HG02759 (cell line): ENCODE data around the gene FAM13C.

Experiments used
- ATAC-seq: cut with Tn5 transposase; IDR thresholded peaks from one replicate; pipeline ENCODE4 v1.9.1; 2021; ENCODE audit warnings: mild to moderate bottlenecking, moderate library complexity; ENCODE audit not compliant: unreplicated experiment

Gene FAM13C

GRCh38 chr10:59362959-59363381 is 621 bp upstream of the FAM13C start:
- no peak for ATAC-seq

DNA sequence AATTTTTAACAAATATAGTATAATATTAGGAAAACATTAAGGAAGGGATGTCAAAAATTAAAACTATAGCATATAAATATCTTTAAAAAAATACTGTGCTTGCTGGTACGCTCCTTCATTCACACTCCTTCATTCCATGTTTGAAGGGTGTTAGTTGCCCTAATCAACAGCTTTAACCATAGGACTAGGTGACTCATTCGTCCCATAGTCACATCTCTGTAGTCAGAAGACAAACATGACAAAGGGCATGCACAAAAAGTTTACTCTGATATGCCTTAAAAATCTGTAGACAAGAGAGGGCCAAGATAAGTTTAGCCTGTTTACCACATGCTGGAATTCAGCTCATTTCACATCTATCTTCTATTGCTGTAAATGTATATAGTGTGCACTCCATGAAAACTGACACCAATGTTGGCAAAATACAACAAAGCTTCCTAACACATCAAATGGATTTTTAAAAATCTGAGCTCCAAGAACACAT is 646 bp downstream of the FAM13C start:
- ATAC-seq: no peak

DNA sequence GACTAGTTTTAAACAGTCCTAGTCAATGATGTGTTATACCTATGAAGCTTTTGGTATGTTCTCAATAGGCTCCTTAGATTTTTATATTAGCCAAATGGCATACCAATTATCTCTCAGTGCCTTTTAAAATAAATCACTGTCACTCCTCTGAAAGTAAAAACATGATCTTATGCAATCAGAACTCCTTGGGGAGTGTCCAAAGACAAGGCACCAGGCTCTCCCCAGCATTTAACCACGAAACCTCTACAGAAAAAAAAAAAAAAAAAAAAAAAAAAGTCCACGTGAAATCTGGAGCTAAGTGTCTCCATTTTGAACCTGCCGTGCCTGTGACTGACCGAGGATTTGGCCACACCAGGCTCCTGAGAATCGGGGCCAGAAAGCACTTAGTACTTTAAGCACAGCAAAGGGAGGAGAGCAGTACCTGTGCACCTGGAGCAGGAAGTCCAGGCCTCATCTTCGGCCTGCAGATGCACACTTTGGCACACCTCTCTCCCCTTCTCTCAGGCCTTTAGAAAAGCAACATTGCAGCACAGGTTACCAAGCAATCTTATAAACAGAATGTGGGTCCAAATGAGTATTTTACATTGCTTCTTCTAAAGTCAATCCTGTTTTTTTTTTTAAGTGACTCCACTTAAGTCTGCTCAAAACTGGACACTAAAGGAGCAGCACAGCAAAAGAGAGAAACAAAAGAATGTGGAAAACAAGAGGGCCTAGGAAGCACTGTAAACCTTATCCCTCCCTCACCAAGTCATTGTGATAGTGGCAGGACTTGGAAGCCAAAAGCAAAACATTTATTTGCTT is 1.5 kb downstream of the FAM13C start:
- ATAC-seq: no peak

- ATAC-seq: no peak
These were observed 3.8 kb downstream of the FAM13C start for GRCh38 chr10:59358576-59358975.

- no peak for ATAC-seq
These were observed 7.9 kb downstream of the FAM13C start for GRCh38 chr10:59354434-59354833.

DNA sequence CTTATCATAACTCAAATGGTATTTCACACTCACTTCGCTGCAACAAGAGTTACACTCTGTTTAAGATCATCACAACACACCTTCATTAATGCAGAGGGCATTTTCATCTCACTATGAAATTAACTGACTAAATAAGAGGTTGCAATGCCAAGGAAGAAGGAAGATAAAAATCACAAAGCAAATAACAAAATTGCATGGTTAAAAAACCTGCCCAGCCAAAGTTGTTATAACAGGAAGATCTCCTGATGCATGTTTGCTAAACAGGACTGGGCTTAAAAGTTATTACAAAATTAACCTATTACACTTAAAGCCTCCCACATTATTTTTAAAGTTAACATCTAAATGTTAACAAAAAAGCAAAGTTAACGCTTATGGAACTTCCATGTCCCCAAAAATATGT is 11.8 kb downstream of the FAM13C start:
- ATAC-seq: no peak

- ATAC-seq: no peak
These were observed 16.0 kb downstream of the FAM13C start for GRCh38 chr10:59346321-59346720.

DNA sequence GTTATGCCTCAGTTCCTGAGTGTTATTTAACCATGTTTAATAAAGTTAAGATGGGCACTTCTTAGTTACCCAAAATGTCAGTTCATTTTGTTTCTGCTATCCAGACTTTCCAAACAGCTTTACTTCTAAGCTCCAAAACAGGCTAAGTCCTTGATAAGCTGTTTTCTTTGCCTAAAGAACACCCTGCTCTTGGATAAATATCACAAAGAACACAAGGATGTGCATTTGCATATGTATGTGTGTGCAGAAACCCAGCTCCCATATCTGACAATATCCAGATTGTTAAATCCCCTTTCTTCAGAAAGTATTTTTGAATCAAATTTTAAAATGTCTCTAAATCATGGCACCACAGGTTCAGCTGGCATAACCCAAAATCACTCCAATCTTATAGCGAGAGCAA is 19.6 kb downstream of the FAM13C start:
- ATAC-seq: no peak

DNA sequence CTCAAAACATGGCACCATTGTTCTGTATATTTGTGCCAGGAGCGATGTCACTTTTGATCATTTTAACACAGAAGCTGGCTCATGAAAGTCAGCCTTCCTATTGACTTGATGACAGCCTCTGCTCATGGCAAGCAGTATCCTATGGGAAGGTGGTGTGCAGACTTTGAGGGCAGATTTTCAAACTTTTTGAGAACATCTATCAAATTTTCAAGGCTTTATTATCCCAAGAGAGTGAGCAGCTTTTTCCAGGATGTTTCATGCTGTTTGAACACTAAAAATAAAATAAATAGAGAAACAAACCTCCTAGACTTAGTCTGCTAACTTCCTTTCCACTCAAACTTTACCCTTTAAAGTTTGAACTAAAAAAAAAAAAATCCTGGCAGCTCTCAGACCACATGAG is 20.3 kb downstream of the FAM13C start:
- ATAC-seq: no peak

- ATAC-seq: no peak
These were observed 22.1 kb downstream of the FAM13C start for GRCh38 chr10:59340285-59340684.

- no peak for ATAC-seq
These were observed 23.0 kb downstream of the FAM13C start for GRCh38 chr10:59339351-59339750.

DNA sequence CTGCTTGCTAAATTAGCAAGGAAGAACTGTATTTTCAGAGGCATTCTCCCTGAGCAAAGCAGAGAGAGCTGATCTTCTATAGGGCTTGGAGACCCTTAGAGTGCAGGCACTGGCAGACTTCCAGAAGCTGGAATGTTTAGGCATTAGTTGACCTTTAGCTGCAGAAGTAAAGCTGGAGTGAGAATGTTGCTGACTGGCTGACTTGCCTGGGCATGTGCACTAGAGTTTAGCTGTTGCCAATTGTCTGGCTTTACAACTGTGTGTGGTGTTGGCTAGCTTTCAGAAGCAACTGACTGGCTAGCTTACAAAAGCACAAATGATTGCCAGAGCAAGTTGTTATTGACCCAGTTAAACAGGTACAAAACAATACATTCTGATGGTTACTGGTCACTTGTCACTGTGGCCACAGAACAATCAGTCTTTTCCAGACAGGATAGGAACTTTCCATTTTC is 25.1 kb downstream of the FAM13C start:
- ATAC-seq: no peak

GRCh38 chr10:59336632-59337031 is 25.7 kb downstream of the FAM13C start:
- no peak for ATAC-seq

GRCh38 chr10:59335497-59335896 is 26.9 kb downstream of the FAM13C start:
- ATAC-seq: no peak

DNA sequence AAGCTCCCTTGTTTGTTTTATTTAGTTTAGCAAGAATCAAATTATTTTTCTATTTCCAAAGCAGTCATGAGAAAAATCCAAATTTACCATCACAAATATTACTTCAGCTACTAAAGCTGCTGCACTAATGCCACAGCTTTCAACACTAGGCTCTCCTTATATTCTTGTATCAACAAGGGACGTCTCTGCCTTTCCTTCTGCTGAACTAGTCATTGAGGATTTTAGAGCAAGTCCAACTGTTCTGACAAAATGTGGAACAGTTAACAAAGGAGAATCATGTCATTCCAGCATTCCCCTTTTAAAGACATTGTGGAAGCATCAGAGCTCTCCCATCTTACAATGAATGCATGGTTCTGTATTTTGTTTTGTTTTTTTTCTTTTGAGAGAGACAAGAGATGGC is 28.6 kb downstream of the FAM13C start:
- ATAC-seq: no peak

GRCh38 chr10:59332581-59332980 is 29.8 kb downstream of the FAM13C start:
- no peak for ATAC-seq

DNA sequence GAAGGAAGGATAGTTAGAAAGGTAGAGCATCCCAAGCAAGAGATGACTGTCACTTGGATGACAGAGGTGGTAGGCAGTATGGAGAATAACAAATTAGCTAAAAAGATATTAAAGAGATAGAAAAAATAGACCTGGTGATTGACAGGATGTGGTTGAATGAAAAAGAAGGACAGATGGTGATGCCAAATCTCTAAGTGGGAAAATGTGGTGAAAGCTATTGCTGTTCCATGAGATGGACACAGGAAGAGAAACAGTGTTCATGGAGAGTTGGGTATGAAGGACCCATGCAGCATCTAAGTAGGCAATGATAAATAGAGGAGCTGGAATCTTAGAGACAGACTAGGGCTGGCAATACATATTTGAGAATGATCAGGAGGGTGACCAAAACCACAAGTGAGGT is 30.7 kb downstream of the FAM13C start:
- ATAC-seq: no peak

GRCh38 chr10:59325116-59325515 is 37.2 kb downstream of the FAM13C start:
- ATAC-seq: no peak

DNA sequence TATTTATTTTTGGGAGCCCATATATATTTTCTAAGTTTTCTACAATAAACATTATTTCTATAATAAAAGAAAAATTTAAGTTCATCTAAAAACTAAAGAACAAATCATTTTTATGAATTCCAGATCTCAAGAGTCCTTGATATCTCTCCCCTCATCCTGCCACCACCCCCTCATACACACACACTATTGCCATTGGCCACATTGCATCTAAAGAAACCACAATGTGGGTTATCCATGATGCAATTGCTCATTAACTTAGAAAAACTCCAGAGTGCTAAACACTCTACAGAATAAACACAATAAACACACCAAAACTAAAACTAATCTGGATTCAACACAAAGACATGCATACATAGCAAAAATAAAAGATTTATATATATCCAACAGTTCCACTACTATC is 37.8 kb downstream of the FAM13C start:
- no peak for ATAC-seq

- no peak for ATAC-seq
These were observed 38.4 kb downstream of the FAM13C start for GRCh38 chr10:59323831-59324401.

DNA sequence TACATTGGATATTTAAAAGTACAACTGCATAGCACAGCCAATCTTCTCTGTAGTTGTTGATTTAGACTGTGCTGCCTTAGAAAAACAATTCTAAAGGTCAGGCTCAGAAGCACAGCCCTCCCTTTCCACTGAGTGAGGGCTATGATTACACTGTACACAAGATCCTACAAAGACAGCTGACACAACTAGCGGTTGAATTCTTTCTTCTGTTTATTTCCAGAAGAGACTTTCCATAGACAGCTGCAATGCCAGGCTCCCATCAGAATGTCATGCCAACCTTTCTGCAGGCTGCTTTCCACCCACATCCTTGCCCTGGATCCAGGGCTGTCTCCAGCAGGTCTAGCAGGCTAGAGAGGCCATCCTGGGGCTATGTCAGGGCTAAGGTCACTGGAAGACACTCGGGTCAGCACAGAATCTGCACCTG is 39.3 kb downstream of the FAM13C start:
- no peak for ATAC-seq

DNA sequence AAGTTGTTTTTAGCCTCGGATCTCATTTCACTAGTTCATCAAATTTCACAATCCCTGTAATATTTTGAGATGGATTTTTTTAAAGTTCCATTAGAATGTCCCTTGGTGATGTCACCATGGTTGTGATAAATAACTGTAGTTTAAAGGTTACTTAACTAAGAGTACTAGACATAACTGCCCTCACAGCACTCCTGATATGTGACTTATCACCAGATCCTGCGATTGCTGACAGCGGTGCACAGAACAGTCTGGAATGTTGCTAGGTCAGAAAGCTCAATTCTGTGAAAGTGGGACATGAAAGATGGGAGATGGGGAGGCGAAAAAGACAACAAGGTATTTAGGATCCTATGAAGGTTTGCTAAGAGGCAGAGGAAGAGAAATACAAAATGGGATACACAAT is 40.2 kb downstream of the FAM13C start:
- no peak for ATAC-seq
